Measurements from ENCODE around the gene KCTD3. TPM values are rescaled to one million over a fixed set of nuclear protein-coding genes. Genes with fewer than 3 reads are reported as not detected.
A peak's percentile ranks its signal among the peaks of the same experiment; 100 is the strongest.

KCTD3 gene
- 14.0 TPM for polyA plus RNA-seq (2013, experiment 1 of 2)
- polyA plus RNA-seq (2013, experiment 2 of 2): 15.5 TPM

- Histone ChIP-seq H3K23ac (ENCODE audit: low read length in 2 of 2) (peak within 1 kb of the TSS in 1 of 2 experiments; percentile 57), H2BK120ac (ENCODE audit: low read depth, low read length) (peak within 1 kb of the TSS; percentile 54), H3K4me2 (ENCODE audit: low read length, poor library complexity, severe bottlenecking) (peak within 1 kb of the TSS; percentile 59)
These were observed at the start of gene KCTD3 for GRCh38 chr1:215566556-215567490. KCTD3 (plus strand) TSS chr1:215567304; CDS start chr1:215567686, 382 bp downstream.

GRCh38 chr1:215517441-215517891, 49.6 kb upstream of the KCTD3 start:
- Histone ChIP-seq H3K18ac (ENCODE audit: low read depth in 1 of 2, low read length in 2 of 2) (peak overlapping the region; percentile 54 to 78), H3K4me3 (ENCODE audit: insufficient read depth in 1 of 2, low read depth in 1 of 2, low read length in 2 of 2) (no peak overlapping the region), H4K91ac (ENCODE audit: low read length) (peak overlapping the region; percentile 47), H3K36me3 (ENCODE audit: control insufficient read depth in 1 of 2, insufficient read depth in 2 of 2, low read depth in 1 of 2, low read length in 2 of 2) (no peaks in the 10 kb centered on the region), H2AK5ac (ENCODE audit: low read length, severe bottlenecking) (no peak overlapping the region), H3K9ac (ENCODE audit: low read length) (no peak overlapping the region), H2BK120ac (ENCODE audit: low read depth, low read length) (no peak overlapping the region), H3K9me3 (ENCODE audit: control insufficient read depth, low read length) (peaks cover 17% of the 10 kb centered on the region), H3K4ac (ENCODE audit: low read depth in 1 of 2, low read length in 2 of 2) (no peak overlapping the region), H2AFZ (ENCODE audit: low read depth, low read length) (no peak overlapping the region), H3K27ac (ENCODE audit: low read length, poor library complexity, severe bottlenecking) (no peak overlapping the region), H3K14ac (ENCODE audit: low read length in 2 of 2) (no peak overlapping the region), H2BK5ac (ENCODE audit: low read depth, low read length, poor library complexity, severe bottlenecking) (no peak overlapping the region), H3K4me1 (ENCODE audit: control insufficient read depth, insufficient read depth, low read depth, low read length) (no peaks in the 10 kb centered on the region), H4K8ac (ENCODE audit: low read length) (peak overlapping the region; percentile 49), H3K27me3 (ENCODE audit: control insufficient read depth in 1 of 2, insufficient read depth in 1 of 2, low read length in 2 of 2) (no peaks in the 10 kb centered on the region), H2BK15ac (ENCODE audit: low read depth, poor library complexity, severe bottlenecking) (no peak overlapping the region), H2BK12ac (ENCODE audit: low read length in 2 of 2) (peak overlapping the region in 1 of 2 experiments; percentile 35), H3K4me2 (ENCODE audit: low read length, poor library complexity, severe bottlenecking) (no peak overlapping the region), H3K23ac (ENCODE audit: low read length in 2 of 2) (no peak overlapping the region), H3K79me1 (replicated peaks; ENCODE audit: low read length, poor library complexity, severe bottlenecking) (no peaks in the 10 kb centered on the region)
- WGBS: 27% methylated on average over 3 of the region's 4 CpGs
- peak; percentile 62 for DNase-seq

More at GRCh38 chr1:215566556-215567490, at the start of gene KCTD3:
- peak within 1 kb of the TSS in 1 of 2 experiments; percentile 95 for H3K14ac ChIP-seq (ENCODE audit: low read length in 2 of 2)
- H3K27me3 ChIP-seq (ENCODE audit: control insufficient read depth in 1 of 2, insufficient read depth in 1 of 2, low read length in 2 of 2): no peaks in the 10 kb centered on the region
- peak within 1 kb of the TSS in 1 of 2 experiments; percentile 72 for H2BK12ac ChIP-seq (ENCODE audit: low read length in 2 of 2)
- peak within 1 kb of the TSS; percentile 77 to 92 for H3K4me3 ChIP-seq (ENCODE audit: insufficient read depth in 1 of 2, low read depth in 1 of 2, low read length in 2 of 2)
- WGBS: 9% methylated on average over 34 of the region's 44 CpGs
- H2BK5ac ChIP-seq (ENCODE audit: low read depth, low read length, poor library complexity, severe bottlenecking): peak within 1 kb of the TSS; percentile 53
- H3K79me1 ChIP-seq (replicated peaks; ENCODE audit: low read length, poor library complexity, severe bottlenecking): no peaks in the 10 kb centered on the region
- H3K4me1 ChIP-seq (ENCODE audit: control insufficient read depth, insufficient read depth, low read depth, low read length): peaks cover 5% of the 10 kb centered on the region
- no peaks in the 10 kb centered on the region for H3K36me3 ChIP-seq (ENCODE audit: control insufficient read depth in 1 of 2, insufficient read depth in 2 of 2, low read depth in 1 of 2, low read length in 2 of 2)
- peak; percentile 72 for DNase-seq
- H3K18ac ChIP-seq (ENCODE audit: low read depth in 1 of 2, low read length in 2 of 2): peak within 1 kb of the TSS; percentile 90 to 95
- no peaks in the 10 kb centered on the region for H3K9me3 ChIP-seq (ENCODE audit: control insufficient read depth, low read length)
- peak within 1 kb of the TSS; percentile 98 for H3K9ac ChIP-seq (ENCODE audit: low read length)
- peak within 1 kb of the TSS; percentile 77 for H2AFZ ChIP-seq (ENCODE audit: low read depth, low read length)
- H4K91ac ChIP-seq (ENCODE audit: low read length): peak within 1 kb of the TSS; percentile 87
- peak within 1 kb of the TSS; percentile 73 for H2BK15ac ChIP-seq (ENCODE audit: low read depth, poor library complexity, severe bottlenecking)
- no peak within 1 kb of the TSS for H2AK5ac ChIP-seq (ENCODE audit: low read length, severe bottlenecking)
- peak within 1 kb of the TSS; percentile 57 to 71 for H3K4ac ChIP-seq (ENCODE audit: low read depth in 1 of 2, low read length in 2 of 2)
- peak within 1 kb of the TSS; percentile 88 for H3K27ac ChIP-seq (ENCODE audit: low read length, poor library complexity, severe bottlenecking)
- H4K8ac ChIP-seq (ENCODE audit: low read length): peak within 1 kb of the TSS; percentile 54

- H3K4me3 ChIP-seq (ENCODE audit: insufficient read depth in 1 of 2, low read depth in 1 of 2, low read length in 2 of 2): no peak overlapping the region
- DNase-seq: no peak
- H2AK5ac ChIP-seq (ENCODE audit: low read length, severe bottlenecking): no peak overlapping the region
- H2AFZ ChIP-seq (ENCODE audit: low read depth, low read length): no peak overlapping the region
- H3K27me3 ChIP-seq (ENCODE audit: control insufficient read depth in 1 of 2, insufficient read depth in 1 of 2, low read length in 2 of 2): no peaks in the 10 kb centered on the region
- WGBS: 100% methylated on average over 1 of the region's 2 CpGs
- H2BK5ac ChIP-seq (ENCODE audit: low read depth, low read length, poor library complexity, severe bottlenecking): no peak overlapping the region
- H3K14ac ChIP-seq (ENCODE audit: low read length in 2 of 2): no peak overlapping the region
- H4K8ac ChIP-seq (ENCODE audit: low read length): no peak overlapping the region
- no peak overlapping the region for H3K27ac ChIP-seq (ENCODE audit: low read length, poor library complexity, severe bottlenecking)
- H3K4ac ChIP-seq (ENCODE audit: low read depth in 1 of 2, low read length in 2 of 2): no peak overlapping the region
- H3K36me3 ChIP-seq (ENCODE audit: control insufficient read depth in 1 of 2, insufficient read depth in 2 of 2, low read depth in 1 of 2, low read length in 2 of 2): no peaks in the 10 kb centered on the region
- H3K79me1 ChIP-seq (replicated peaks; ENCODE audit: low read length, poor library complexity, severe bottlenecking): no peaks in the 10 kb centered on the region
- H3K4me1 ChIP-seq (ENCODE audit: control insufficient read depth, insufficient read depth, low read depth, low read length): no peaks in the 10 kb centered on the region
- no peak overlapping the region for H3K23ac ChIP-seq (ENCODE audit: low read length in 2 of 2)
- H4K91ac ChIP-seq (ENCODE audit: low read length): no peak overlapping the region
- no peak overlapping the region for H3K4me2 ChIP-seq (ENCODE audit: low read length, poor library complexity, severe bottlenecking)
- H2BK12ac ChIP-seq (ENCODE audit: low read length in 2 of 2): no peak overlapping the region
- H3K18ac ChIP-seq (ENCODE audit: low read depth in 1 of 2, low read length in 2 of 2): no peak overlapping the region
- H3K9ac ChIP-seq (ENCODE audit: low read length): no peak overlapping the region
- H2BK120ac ChIP-seq (ENCODE audit: low read depth, low read length): no peak overlapping the region
- H3K9me3 ChIP-seq (ENCODE audit: control insufficient read depth, low read length): peaks cover 14% of the 10 kb centered on the region
- no peak overlapping the region for H2BK15ac ChIP-seq (ENCODE audit: low read depth, poor library complexity, severe bottlenecking)
These were observed 48.5 kb upstream of the KCTD3 start for GRCh38 chr1:215518594-215518993.

GRCh38 chr1:215521279-215521678, 45.8 kb upstream of the KCTD3 start:
- Histone ChIP-seq H4K91ac (ENCODE audit: low read length) (no peak overlapping the region), H3K9me3 (ENCODE audit: control insufficient read depth, low read length) (no peaks in the 10 kb centered on the region), H3K18ac (ENCODE audit: low read depth in 1 of 2, low read length in 2 of 2) (no peak overlapping the region), H3K4me1 (ENCODE audit: control insufficient read depth, insufficient read depth, low read depth, low read length) (no peaks in the 10 kb centered on the region), H3K27me3 (ENCODE audit: control insufficient read depth in 1 of 2, insufficient read depth in 1 of 2, low read length in 2 of 2) (no peaks in the 10 kb centered on the region), H2BK15ac (ENCODE audit: low read depth, poor library complexity, severe bottlenecking) (no peak overlapping the region), H3K23ac (ENCODE audit: low read length in 2 of 2) (no peak overlapping the region), H4K8ac (ENCODE audit: low read length) (no peak overlapping the region), H3K14ac (ENCODE audit: low read length in 2 of 2) (no peak overlapping the region), H2BK120ac (ENCODE audit: low read depth, low read length) (no peak overlapping the region), H2BK5ac (ENCODE audit: low read depth, low read length, poor library complexity, severe bottlenecking) (no peak overlapping the region), H3K27ac (ENCODE audit: low read length, poor library complexity, severe bottlenecking) (no peak overlapping the region), H2BK12ac (ENCODE audit: low read length in 2 of 2) (peak overlapping the region; percentile 49), H3K36me3 (ENCODE audit: control insufficient read depth in 1 of 2, insufficient read depth in 2 of 2, low read depth in 1 of 2, low read length in 2 of 2) (no peaks in the 10 kb centered on the region), H3K4me2 (ENCODE audit: low read length, poor library complexity, severe bottlenecking) (no peak overlapping the region), H3K4ac (ENCODE audit: low read depth in 1 of 2, low read length in 2 of 2) (no peak overlapping the region), H3K4me3 (ENCODE audit: insufficient read depth in 1 of 2, low read depth in 1 of 2, low read length in 2 of 2) (no peak overlapping the region), H2AFZ (ENCODE audit: low read depth, low read length) (no peak overlapping the region), H2AK5ac (ENCODE audit: low read length, severe bottlenecking) (no peak overlapping the region), H3K9ac (ENCODE audit: low read length) (no peak overlapping the region), H3K79me1 (replicated peaks; ENCODE audit: low read length, poor library complexity, severe bottlenecking) (no peaks in the 10 kb centered on the region)
- no peak for DNase-seq
- WGBS: 93% methylated on average over 3 of the region's 3 CpGs

Data from mesenchymal stem cell (in vitro differentiated cells and primary cell).